ENCODE results near the gene CELF2.

- TF ChIP-seq, protein P1, sequence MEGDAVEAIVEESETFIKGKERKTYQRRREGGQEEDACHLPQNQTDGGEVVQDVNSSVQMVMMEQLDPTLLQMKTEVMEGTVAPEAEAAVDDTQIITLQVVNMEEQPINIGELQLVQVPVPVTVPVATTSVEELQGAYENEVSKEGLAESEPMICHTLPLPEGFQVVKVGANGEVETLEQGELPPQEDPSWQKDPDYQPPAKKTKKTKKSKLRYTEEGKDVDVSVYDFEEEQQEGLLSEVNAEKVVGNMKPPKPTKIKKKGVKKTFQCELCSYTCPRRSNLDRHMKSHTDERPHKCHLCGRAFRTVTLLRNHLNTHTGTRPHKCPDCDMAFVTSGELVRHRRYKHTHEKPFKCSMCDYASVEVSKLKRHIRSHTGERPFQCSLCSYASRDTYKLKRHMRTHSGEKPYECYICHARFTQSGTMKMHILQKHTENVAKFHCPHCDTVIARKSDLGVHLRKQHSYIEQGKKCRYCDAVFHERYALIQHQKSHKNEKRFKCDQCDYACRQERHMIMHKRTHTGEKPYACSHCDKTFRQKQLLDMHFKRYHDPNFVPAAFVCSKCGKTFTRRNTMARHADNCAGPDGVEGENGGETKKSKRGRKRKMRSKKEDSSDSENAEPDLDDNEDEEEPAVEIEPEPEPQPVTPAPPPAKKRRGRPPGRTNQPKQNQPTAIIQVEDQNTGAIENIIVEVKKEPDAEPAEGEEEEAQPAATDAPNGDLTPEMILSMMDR (IDR thresholded peaks at IDR 0.05) = no peak
- TF ChIP-seq POLR2A (IDR thresholded peaks at IDR 0.05) (no peak), EP300 (IDR thresholded peaks at IDR 0.05; ENCODE audit: low read depth) (no peak), POLR2AphosphoS5 (IDR thresholded peaks at IDR 0.05) (no peak)
Observed at GRCh38 chr10:11002916-11003315, 14.8 kb upstream of the CELF2 start.
